GM23248 (cell line): ENCODE measurements around the gene TGFBI.

Experiments
- EZH2 ChIP-seq: fragments of 200-600 bp; sonication (generic); IDR thresholded peaks from 2 replicates; pipeline ENCODE4 v1.6.1; 2018; ENCODE audit warnings: antibody characterized with exemption, mild to moderate bottlenecking; ENCODE audit not compliant: insufficient read depth, poor library complexity, severe bottlenecking
- EZH2phosphoT487 ChIP-seq: fragments of 200-600 bp; sonication (generic); IDR thresholded peaks from 2 replicates; pipeline ENCODE4 v1.6.1; 2018; ENCODE audit warnings: antibody characterized with exemption, moderate library complexity, mild to moderate bottlenecking, low read depth; ENCODE audit not compliant: insufficient read depth

GRCh38 chr5:136037001-136037705, 8.4 kb downstream of the TGFBI start:
- TF ChIP-seq EZH2phosphoT487 (no peak), EZH2 (no peak)
